HEK293T (cell line): ENCODE results near the gene GALNT18.

Source experiments
- CTCF ChIA-PET: fragments of 350-600 bp; formaldehyde crosslinking; extraction: SDS; loops from one replicate; lab custom pipeline; 2021; ENCODE audit warnings: antibody characterized with exemption, inconsistent platforms; lab: Yijun Ruan, JAX
- POLR2A ChIA-PET: fragments of 350-600 bp; formaldehyde crosslinking; extraction: SDS; loops from one replicate; lab custom pipeline; 2020; ENCODE audit warnings: antibody characterized with exemption, inconsistent platforms; lab: Yijun Ruan, JAX
- DNase-seq: peaks from one replicate; pipeline ENCODE4 v3.0.0; 2012; ENCODE audit warnings: mixed read lengths; ENCODE audit errors: extremely low spot score
- ARNT ChIP-seq: fragments of 450-650 bp; IDR thresholded peaks from 2 replicates; pipeline ENCODE4 v1.6.1; 2017; ENCODE audit warnings: mild to moderate bottlenecking
- BHLHE40 ChIP-seq: fragments of 450-650 bp; IDR thresholded peaks from 2 replicates; pipeline ENCODE4 v1.6.1; 2016; ENCODE audit warnings: mild to moderate bottlenecking, moderate library complexity, borderline replicate concordance
- CTBP1 ChIP-seq: fragments of 450-650 bp; IDR thresholded peaks from 2 replicates; pipeline ENCODE4 v1.6.1; 2016; ENCODE audit warnings: borderline replicate concordance
- ELF4 ChIP-seq: fragments of 450-650 bp; IDR thresholded peaks from 2 replicates; pipeline ENCODE4 v1.6.1; 2017; ENCODE audit warnings: antibody characterized with exemption
- FOXA1 ChIP-seq: fragments of 450-650 bp; IDR thresholded peaks from 2 replicates; pipeline ENCODE4 v1.6.1; 2016; ENCODE audit warnings: mild to moderate bottlenecking
- FOXK2 ChIP-seq: fragments of 450-650 bp; IDR thresholded peaks from 2 replicates; pipeline ENCODE4 v1.6.1; 2016; ENCODE audit warnings: mild to moderate bottlenecking
- FOXM1 ChIP-seq: fragments of 450-650 bp; IDR thresholded peaks from 2 replicates; pipeline ENCODE4 v1.6.1; 2017; ENCODE audit warnings: mild to moderate bottlenecking, borderline replicate concordance
- HDGF ChIP-seq: fragments of 450-650 bp; IDR thresholded peaks from 2 replicates; pipeline ENCODE4 v1.6.1; 2017; ENCODE audit warnings: antibody characterized with exemption, borderline replicate concordance
- L3MBTL2 ChIP-seq: fragments of 450-650 bp; conservative IDR thresholded peaks from 2 replicates; pipeline ENCODE4 v1.6.1; 2016; ENCODE audit warnings: mild to moderate bottlenecking
- LEF1 ChIP-seq: fragments of 450-650 bp; IDR thresholded peaks from 2 replicates; pipeline ENCODE4 v1.6.1; 2017; ENCODE audit warnings: mild to moderate bottlenecking, borderline replicate concordance
- NFRKB ChIP-seq: fragments of 450-650 bp; IDR thresholded peaks from 2 replicates; pipeline ENCODE4 v1.6.1; 2016; ENCODE audit warnings: mild to moderate bottlenecking, moderate library complexity
- SP1 ChIP-seq: fragments of 450-650 bp; IDR thresholded peaks from 2 replicates; pipeline ENCODE4 v1.6.1; 2017
- SUZ12 ChIP-seq: fragments of 450-650 bp; IDR thresholded peaks from 2 replicates; pipeline ENCODE4 v1.6.1; 2016; ENCODE audit warnings: mild to moderate bottlenecking
- TARDBP ChIP-seq: fragments of 450-650 bp; IDR thresholded peaks from 2 replicates; pipeline ENCODE4 v1.6.1; 2016
- ZNF384 ChIP-seq: fragments of 450-650 bp; IDR thresholded peaks from 2 replicates; pipeline ENCODE4 v1.6.1; 2016
- TF ChIP-seq, protein P1 (sequence below): fragments of 450-650 bp; IDR thresholded peaks from 2 replicates; pipeline ENCODE4 v1.6.1; 2016

Gene GALNT18

DNA sequence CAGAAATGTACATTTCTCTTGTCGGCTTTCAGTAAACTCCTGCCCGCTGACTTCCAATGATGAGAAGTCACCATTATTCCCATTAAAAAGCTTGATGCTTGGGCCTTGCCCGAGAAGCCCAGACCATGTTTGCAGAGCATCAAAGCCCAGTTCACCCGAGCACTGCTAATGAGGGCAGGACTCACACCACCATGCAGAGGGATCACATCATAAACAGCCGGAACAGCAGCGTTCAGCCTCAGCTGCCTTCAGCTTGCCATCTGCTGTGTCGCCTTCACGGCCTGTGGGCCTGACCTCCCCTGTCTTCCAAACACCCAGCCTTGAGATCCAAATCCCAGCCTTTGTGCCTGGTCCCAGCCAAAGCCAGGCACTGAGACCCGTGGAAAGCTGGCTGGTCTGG is 163.3 kb downstream of the GALNT18 start:
- no peak for DNase-seq
- TF ChIP-seq ZNF384 (no peak), FOXK2 (no peak), FOXA1 (no peak), BHLHE40 (no peak), LEF1 (no peak), NFRKB (no peak)
- ChIA-PET CTCF (no interaction called here), POLR2A (no interaction called here)

DNA sequence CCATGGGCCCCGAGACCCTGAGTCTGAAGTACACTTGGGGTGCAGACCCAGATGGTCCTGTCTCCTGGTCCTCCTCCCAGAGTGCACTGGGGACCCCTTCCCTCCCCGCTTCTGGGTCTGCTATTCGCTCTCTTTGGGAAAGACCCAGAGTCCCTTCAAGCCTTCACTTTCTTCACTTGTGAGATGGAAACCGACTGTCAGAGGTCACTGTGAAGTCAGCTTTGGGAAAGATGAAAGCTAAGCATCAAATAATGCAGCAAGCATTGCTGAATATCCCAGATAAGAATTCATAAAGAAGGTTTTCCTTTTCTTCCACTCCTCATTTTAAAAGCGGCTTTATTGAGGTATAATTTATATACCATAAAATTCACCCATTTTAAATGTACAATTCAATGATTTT is 163.8 kb downstream of the GALNT18 start:
- no peak for DNase-seq
- CTCF ChIA-PET = no interaction called here
- no peak for TF ChIP-seq ARNT
- TF ChIP-seq LEF1 = no peak
- TF ChIP-seq, protein P1, sequence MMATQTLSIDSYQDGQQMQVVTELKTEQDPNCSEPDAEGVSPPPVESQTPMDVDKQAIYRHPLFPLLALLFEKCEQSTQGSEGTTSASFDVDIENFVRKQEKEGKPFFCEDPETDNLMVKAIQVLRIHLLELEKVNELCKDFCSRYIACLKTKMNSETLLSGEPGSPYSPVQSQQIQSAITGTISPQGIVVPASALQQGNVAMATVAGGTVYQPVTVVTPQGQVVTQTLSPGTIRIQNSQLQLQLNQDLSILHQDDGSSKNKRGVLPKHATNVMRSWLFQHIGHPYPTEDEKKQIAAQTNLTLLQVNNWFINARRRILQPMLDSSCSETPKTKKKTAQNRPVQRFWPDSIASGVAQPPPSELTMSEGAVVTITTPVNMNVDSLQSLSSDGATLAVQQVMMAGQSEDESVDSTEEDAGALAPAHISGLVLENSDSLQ = no peak
- TF ChIP-seq HDGF = no peak
- TF ChIP-seq CTBP1 = no peak
- no peak for TF ChIP-seq FOXM1
- no peak for TF ChIP-seq NFRKB
- TF ChIP-seq L3MBTL2 = no peak
- TF ChIP-seq TARDBP = no peak
- TF ChIP-seq FOXK2 = no peak
- TF ChIP-seq SP1 = no peak
- TF ChIP-seq FOXA1 = no peak
- no peak for TF ChIP-seq SUZ12
- no peak for TF ChIP-seq ZNF384
- no peak for TF ChIP-seq ELF4
- no peak for TF ChIP-seq BHLHE40
- POLR2A ChIA-PET = no interaction called here

DNA sequence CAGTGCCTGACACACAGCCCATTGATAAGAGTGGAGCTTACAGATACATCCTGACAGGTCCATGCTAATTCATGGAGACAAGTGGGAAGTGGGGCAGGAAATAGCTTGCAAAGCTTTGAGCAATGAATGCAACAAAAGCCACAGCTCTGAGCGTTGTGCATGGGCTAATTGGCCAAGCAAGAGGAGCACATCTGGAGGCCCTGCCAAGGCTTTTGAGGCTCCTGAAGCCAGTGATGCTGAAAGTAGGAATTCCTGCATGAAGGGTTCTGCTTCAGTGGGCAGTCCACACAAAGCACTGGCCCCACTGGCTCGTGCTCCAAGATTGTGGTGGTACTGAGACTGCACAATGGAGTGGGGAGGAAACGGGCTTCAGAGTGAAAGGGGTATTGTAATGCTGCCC is 164.9 kb downstream of the GALNT18 start:
- TF ChIP-seq L3MBTL2 (no peak), TARDBP (no peak), ELF4 (no peak), BHLHE40 (no peak), FOXA1 (no peak), ARNT (no peak), ZNF384 (no peak), NFRKB (no peak)
- TF ChIP-seq, protein P1 = no peak
- ChIA-PET CTCF (no interaction called here), POLR2A (no interaction called here)
- DNase-seq = no peak

DNA sequence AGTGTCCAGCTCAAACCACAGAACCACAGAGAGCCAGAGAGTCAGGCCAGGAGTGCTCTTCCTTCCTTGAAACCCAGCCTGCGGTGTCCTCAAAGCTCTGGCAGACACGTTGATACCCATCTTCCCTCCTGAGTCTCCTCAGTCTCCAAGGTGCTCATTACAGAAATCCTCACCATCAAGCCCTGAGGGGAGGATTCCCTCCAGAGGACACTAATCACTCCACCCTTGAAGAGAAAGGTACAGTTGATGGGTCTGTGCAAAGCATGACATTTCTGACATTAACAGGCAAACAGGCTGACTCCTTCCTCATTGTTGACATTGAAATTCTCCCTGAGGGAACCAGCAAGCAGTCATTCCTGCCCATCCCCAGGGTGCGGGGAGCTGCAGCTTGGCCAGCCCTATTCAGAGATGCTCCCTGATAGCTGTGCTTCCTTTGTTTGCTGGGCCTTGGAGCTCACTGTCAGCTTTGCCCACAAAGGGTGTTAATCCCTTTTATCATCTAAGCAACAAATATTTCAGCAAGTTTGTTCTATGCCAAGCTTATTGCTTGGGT is 167.1 kb downstream of the GALNT18 start:
- ChIA-PET POLR2A (no interaction called here), CTCF (no interaction called here)
- TF ChIP-seq, protein P1 = no peak
- TF ChIP-seq NFRKB = no peak
- TF ChIP-seq FOXM1 = no peak
- TF ChIP-seq SP1 = no peak
- no peak for TF ChIP-seq SUZ12
- TF ChIP-seq ZNF384 = no peak
- no peak for TF ChIP-seq HDGF
- no peak for TF ChIP-seq L3MBTL2
- DNase-seq = no peak

DNA sequence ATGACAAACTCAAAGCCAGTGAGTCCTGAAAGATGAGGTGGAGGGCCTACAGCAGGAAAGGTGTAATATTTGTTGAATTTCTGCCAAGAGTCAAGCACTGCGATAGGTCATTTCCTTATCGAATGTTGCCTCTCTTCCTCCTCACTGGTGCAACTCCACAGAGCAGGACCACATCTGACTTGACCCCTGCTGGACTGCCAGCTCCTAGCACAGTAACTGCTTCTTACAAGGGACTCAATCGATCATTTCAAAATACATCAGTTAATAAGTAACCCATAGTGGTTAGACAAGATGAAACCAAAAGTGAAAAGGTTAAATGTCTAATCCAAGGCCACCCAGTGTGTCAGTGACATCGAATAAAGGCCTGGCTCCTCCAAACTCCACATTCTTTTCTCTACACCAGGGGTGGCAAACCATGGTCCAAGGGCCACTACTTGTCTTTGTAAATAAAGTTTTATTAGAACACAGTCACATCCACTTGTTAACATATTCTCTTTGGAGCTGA is 170.3 kb downstream of the GALNT18 start:
- CTCF ChIA-PET = no interaction called here

More for the DNA sequence above, 170.3 kb downstream of the GALNT18 start:
- POLR2A ChIA-PET = no interaction called here
- TF ChIP-seq HDGF = no peak
- TF ChIP-seq FOXK2 = no peak
- TF ChIP-seq FOXA1 = no peak
- no peak for TF ChIP-seq NFRKB
- TF ChIP-seq SP1 = no peak
- TF ChIP-seq ARNT = no peak
- no peak for TF ChIP-seq L3MBTL2
- TF ChIP-seq, protein P1 = no peak
- TF ChIP-seq TARDBP = no peak
- no peak for TF ChIP-seq SUZ12
- TF ChIP-seq ZNF384 = no peak
- no peak for TF ChIP-seq FOXM1
- no peak for TF ChIP-seq LEF1
- TF ChIP-seq BHLHE40 = no peak
- no peak for TF ChIP-seq ELF4
- no peak for TF ChIP-seq CTBP1
- no peak for DNase-seq
